Endodermal cell (in vitro differentiated cells): ENCODE results near the gene C1orf210. TPM values are rescaled to one million over a fixed set of nuclear protein-coding genes. Genes with fewer than 3 reads are reported as not detected.

Experiments used
- DNase-seq: peaks from one replicate; pipeline ENCODE4 v3.0.0-alpha.2; 2017
- H3K27ac ChIP-seq: 2 replicates; pipeline ENCODE4 v1.5.1; 2013; ENCODE audit warnings: mild to moderate bottlenecking, low read depth, low read length, moderate library complexity
- H3K27me3 ChIP-seq: 2 replicates; pipeline ENCODE4 v1.6.1; 2013; ENCODE audit warnings: mild to moderate bottlenecking, low read length, moderate library complexity; ENCODE audit not compliant: insufficient read depth, control insufficient read depth, poor library complexity, severe bottlenecking
- H3K36me3 ChIP-seq: 2 replicates; pipeline ENCODE4 v1.7.0; 2013; ENCODE audit warnings: mild to moderate bottlenecking, low read length, moderate library complexity; ENCODE audit not compliant: control insufficient read depth, insufficient read depth
- H3K4me1 ChIP-seq: one replicate; pipeline ENCODE4 v1.7.0; 2013; ENCODE audit warnings: low read length; ENCODE audit not compliant: control insufficient read depth, insufficient read depth
- H3K4me3 ChIP-seq: 2 replicates; pipeline ENCODE4 v1.5.1; 2013; ENCODE audit warnings: mild to moderate bottlenecking, low read length, moderate library complexity
- H3K9ac ChIP-seq: 2 replicates; pipeline ENCODE4 v1.6.1; 2013; ENCODE audit warnings: mild to moderate bottlenecking, low read length, moderate library complexity; ENCODE audit not compliant: poor library complexity, severe bottlenecking; ENCODE audit errors: extremely low read depth
- H3K9me3 ChIP-seq: 2 replicates; pipeline ENCODE4 v1.6.1; 2013; ENCODE audit warnings: mild to moderate bottlenecking, low read length, moderate library complexity; ENCODE audit not compliant: control insufficient read depth
- H3K27ac Mint-ChIP-seq: 2 replicates; pipeline ENCODE4 v1.8.0; 2020; ENCODE audit warnings: mixed read lengths
- H3K27me3 Mint-ChIP-seq: 2 replicates; pipeline ENCODE4 v1.8.0; 2021; ENCODE audit warnings: mild to moderate bottlenecking, mixed read lengths; ENCODE audit not compliant: insufficient read depth
- H3K36me3 Mint-ChIP-seq: 2 replicates; pipeline ENCODE4 v1.8.0; 2020; ENCODE audit warnings: low read depth, mixed read lengths
- H3K4me1 Mint-ChIP-seq: 2 replicates; pipeline ENCODE4 v1.8.0; 2020; ENCODE audit warnings: mixed read lengths
- H3K4me3 Mint-ChIP-seq: 2 replicates; pipeline ENCODE4 v1.8.0; 2020; ENCODE audit warnings: mild to moderate bottlenecking, moderate library complexity, mixed read lengths
- H3K9me3 Mint-ChIP-seq: 2 replicates; pipeline ENCODE4 v1.8.0; 2020; ENCODE audit warnings: mild to moderate bottlenecking, mixed read lengths
- WGBS, 2 experiments: methylation state at CpG; one replicate each; pipeline versions ENCODE4 v1.1.5 to v1.1.7; 2013; ENCODE audit warnings: missing lambda C conversion rate in 2 of 2, mixed read lengths in 1 of 2; ENCODE audit not compliant: insufficient coverage in 1 of 2, insufficient read length in 1 of 2; 5-methylcytosine and 5-hydroxymethylcytosine counted together
- total RNA-seq, 2 donors: library from RNA; stranded (reverse); fragmentation: NEBNext Ultra II Directional in 1 of 2; extraction: Animal tissue kit (Norgen Biotek cat#: 25700) in 1 of 2; gene quantifications; 2 replicates in 1 of 2; 3 replicates in 1 of 2; pipeline ENCODE4 v1.2.1, GENCODE V29; 2021
- TF ChIP-seq, protein P1 (sequence below): fragments of 200-600 bp; sonication (generic); conservative IDR thresholded peaks from 2 replicates; pipeline ENCODE4 v1.5.0; 2021; ENCODE audit warnings: antibody characterized with exemption, mild to moderate bottlenecking

Gene C1orf210
- total RNA-seq, 2 donors from 2014 or later: 9.7 to 17.9 TPM

DNA sequence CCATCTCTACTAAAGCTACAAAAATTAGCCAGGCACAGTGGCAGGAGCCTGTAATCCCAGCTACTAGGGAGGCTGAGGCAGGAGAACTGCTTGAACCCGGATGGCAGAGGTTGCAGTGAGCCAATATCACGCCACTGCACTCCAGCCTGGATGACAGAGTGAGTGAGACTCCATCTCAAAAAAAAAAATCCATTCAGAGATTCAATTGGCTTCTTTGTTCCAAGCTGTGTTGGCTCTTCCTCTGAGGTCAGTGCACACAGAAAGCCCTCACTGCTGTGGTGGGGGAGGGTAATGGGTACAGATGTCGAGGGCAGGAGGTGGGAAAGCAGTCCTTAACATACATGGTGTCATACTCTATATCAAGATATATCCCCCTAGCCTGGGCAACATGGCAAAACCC, 30.1 kb upstream of the C1orf210 start:
- H3K9me3 ChIP-seq: no peaks in the 10 kb centered on the region
- no peak overlapping the region for H3K27ac ChIP-seq
- no peaks in the 10 kb centered on the region for H3K27me3 ChIP-seq
- Mint-ChIP-seq H3K4me1 (peaks cover 5% of the 10 kb centered on the region), H3K9me3 (no peaks in the 10 kb centered on the region), H3K36me3 (no peaks in the 10 kb centered on the region), H3K27me3 (peaks cover 3% of the 10 kb centered on the region), H3K4me3 (no peak overlapping the region), H3K27ac (no peak overlapping the region)
- no peak overlapping the region for H3K4me3 ChIP-seq
- TF ChIP-seq, protein P1, sequence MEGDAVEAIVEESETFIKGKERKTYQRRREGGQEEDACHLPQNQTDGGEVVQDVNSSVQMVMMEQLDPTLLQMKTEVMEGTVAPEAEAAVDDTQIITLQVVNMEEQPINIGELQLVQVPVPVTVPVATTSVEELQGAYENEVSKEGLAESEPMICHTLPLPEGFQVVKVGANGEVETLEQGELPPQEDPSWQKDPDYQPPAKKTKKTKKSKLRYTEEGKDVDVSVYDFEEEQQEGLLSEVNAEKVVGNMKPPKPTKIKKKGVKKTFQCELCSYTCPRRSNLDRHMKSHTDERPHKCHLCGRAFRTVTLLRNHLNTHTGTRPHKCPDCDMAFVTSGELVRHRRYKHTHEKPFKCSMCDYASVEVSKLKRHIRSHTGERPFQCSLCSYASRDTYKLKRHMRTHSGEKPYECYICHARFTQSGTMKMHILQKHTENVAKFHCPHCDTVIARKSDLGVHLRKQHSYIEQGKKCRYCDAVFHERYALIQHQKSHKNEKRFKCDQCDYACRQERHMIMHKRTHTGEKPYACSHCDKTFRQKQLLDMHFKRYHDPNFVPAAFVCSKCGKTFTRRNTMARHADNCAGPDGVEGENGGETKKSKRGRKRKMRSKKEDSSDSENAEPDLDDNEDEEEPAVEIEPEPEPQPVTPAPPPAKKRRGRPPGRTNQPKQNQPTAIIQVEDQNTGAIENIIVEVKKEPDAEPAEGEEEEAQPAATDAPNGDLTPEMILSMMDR: no peak
- DNase-seq: no peak
- no peaks in the 10 kb centered on the region for H3K4me1 ChIP-seq
- H3K9ac ChIP-seq: no peak overlapping the region
- 85 to 89% methylated on average over 2 of the region's 3 CpGs for WGBS, 2 experiments
- H3K36me3 ChIP-seq: no peaks in the 10 kb centered on the region

DNA sequence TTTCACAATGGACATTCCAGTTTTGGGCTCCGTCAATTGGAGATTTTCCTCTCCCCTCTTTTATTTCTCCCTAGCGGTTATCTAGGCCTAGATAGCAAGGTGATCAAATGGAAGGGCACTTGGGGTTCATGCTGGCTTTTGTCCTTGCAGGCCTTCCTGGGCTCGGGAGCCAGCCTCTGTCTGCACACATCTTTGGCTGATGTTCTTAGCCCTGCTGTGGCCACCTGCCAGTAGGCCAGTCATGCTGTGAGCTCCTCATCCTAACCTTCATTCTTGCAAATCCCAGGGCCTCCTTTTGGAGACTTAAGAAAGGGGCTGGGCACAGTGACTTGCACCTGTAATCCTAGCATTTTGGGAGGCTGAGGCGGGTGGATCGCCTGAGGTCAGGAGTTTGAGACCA, 28.9 kb upstream of the C1orf210 start:
- TF ChIP-seq, protein P1: no peak
- Mint-ChIP-seq H3K4me1 (peaks cover 5% of the 10 kb centered on the region), H3K27ac (no peak overlapping the region), H3K4me3 (no peak overlapping the region), H3K27me3 (peaks cover 3% of the 10 kb centered on the region), H3K9me3 (no peaks in the 10 kb centered on the region), H3K36me3 (no peaks in the 10 kb centered on the region)
- Histone ChIP-seq H3K9me3 (no peaks in the 10 kb centered on the region), H3K27me3 (no peaks in the 10 kb centered on the region), H3K4me1 (no peaks in the 10 kb centered on the region), H3K4me3 (no peak overlapping the region), H3K9ac (no peak overlapping the region), H3K36me3 (no peaks in the 10 kb centered on the region), H3K27ac (no peak overlapping the region)
- DNase-seq: no peak
- 95 to 100% methylated on average over 1 to 5 of the region's 5 CpGs for WGBS, 2 experiments

DNA sequence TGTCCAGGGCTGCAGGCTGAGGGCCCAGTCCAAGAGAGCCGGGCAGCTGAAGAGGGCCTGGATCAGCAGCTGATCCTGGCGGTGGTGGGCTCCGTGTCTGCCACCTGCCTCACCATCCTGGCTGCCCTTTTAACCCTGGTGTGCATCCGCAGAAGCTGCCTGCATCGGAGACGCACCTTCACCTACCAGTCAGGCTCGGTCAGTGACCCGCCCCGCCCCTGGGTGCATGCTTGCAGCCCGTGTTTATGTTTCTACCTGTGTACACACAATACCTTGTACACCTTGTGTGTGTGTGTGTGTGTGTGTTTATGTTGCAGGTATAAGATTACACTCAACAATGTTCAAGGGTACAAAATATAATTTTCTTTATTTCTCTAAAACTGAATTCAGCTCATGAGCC, 28.4 kb upstream of the C1orf210 start:
- no peaks in the 10 kb centered on the region for H3K36me3 Mint-ChIP-seq

More for the DNA sequence above, 28.4 kb upstream of the C1orf210 start:
- no peak overlapping the region for H3K4me3 ChIP-seq
- H3K27me3 ChIP-seq: no peaks in the 10 kb centered on the region
- DNase-seq: no peak
- Mint-ChIP-seq H3K4me1 (peaks cover 5% of the 10 kb centered on the region), H3K4me3 (no peak overlapping the region), H3K27me3 (peaks cover 3% of the 10 kb centered on the region), H3K27ac (no peak overlapping the region), H3K9me3 (no peaks in the 10 kb centered on the region)
- WGBS, 2 experiments: 98 to 100% methylated on average over 3 to 9 of the region's 10 CpGs
- TF ChIP-seq, protein P1: no peak
- no peak overlapping the region for H3K9ac ChIP-seq
- no peaks in the 10 kb centered on the region for H3K36me3 ChIP-seq
- no peak overlapping the region for H3K27ac ChIP-seq
- H3K4me1 ChIP-seq: no peaks in the 10 kb centered on the region
- no peaks in the 10 kb centered on the region for H3K9me3 ChIP-seq
